Activated naive CD8-positive, alpha-beta T cell (primary cell): ENCODE results near the gene KBTBD7.
"Not testable (repeated sequence)": the region's sequence is repeated elsewhere in the genome, so short reads cannot be mapped to it uniquely, and the experiment has no call there.

Source experiments
- H3K27ac Mint-ChIP-seq: one replicate; pipeline ENCODE4 v1.8.0; 2021; ENCODE audit warnings: mixed read lengths
- H3K27me3 Mint-ChIP-seq: one replicate; pipeline ENCODE4 v1.8.0; 2021; ENCODE audit warnings: mixed read lengths
- H3K36me3 Mint-ChIP-seq: one replicate; pipeline ENCODE4 v1.8.0; 2021; ENCODE audit warnings: mixed read lengths
- H3K4me1 Mint-ChIP-seq: one replicate; pipeline ENCODE4 v1.8.0; 2021; ENCODE audit warnings: low read depth, mixed read lengths
- H3K4me3 Mint-ChIP-seq: one replicate; pipeline ENCODE4 v1.8.0; 2021; ENCODE audit warnings: mild to moderate bottlenecking, mixed read lengths
- H3K9me3 Mint-ChIP-seq: one replicate; pipeline ENCODE4 v1.8.0; 2021; ENCODE audit warnings: low read depth, mixed read lengths

The KBTBD7 gene

GRCh38 chr13:41177616-41178015 is 16.8 kb downstream of the KBTBD7 start:
- no peak overlapping the region for H3K4me3 Mint-ChIP-seq
- H3K36me3 Mint-ChIP-seq: peaks cover 22% of the 10 kb centered on the region
- H3K4me1 Mint-ChIP-seq: peaks cover 11% of the 10 kb centered on the region
- no peaks in the 10 kb centered on the region for H3K9me3 Mint-ChIP-seq
- no peak overlapping the region for H3K27ac Mint-ChIP-seq
- no peaks in the 10 kb centered on the region for H3K27me3 Mint-ChIP-seq

- H3K27ac Mint-ChIP-seq, H3K4me3 Mint-ChIP-seq, H3K9me3 Mint-ChIP-seq, H3K27me3 Mint-ChIP-seq: not testable (repeated sequence)
- H3K4me1 Mint-ChIP-seq: peaks cover 11% of the 10 kb centered on the region
- H3K36me3 Mint-ChIP-seq: peaks cover 25% of the 10 kb centered on the region
Observed at GRCh38 chr13:41175576-41175975, 18.8 kb downstream of the KBTBD7 start.

DNA sequence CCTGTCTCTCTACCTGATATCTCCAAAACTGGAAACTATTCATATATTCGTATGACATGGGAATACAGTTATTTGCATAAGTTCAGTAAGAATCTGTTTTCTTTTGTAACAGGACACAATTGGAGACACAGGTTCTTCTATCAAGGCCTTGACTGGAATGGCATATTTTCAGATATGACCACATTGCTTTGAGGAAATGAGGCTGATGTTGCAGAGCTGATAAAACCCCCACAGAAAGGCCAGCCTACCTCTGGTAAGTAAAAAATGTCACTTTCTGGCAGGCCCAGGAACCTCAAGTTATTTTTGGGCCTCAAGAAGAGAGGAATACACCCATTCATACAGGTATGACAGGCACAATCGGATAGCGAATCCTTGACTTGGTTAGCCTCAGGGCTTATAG is 32.2 kb downstream of the KBTBD7 start:
- H3K36me3 Mint-ChIP-seq: peaks cover 12% of the 10 kb centered on the region
- H3K27ac Mint-ChIP-seq: no peak overlapping the region
- peaks cover 2% of the 10 kb centered on the region for H3K4me1 Mint-ChIP-seq
- H3K4me3 Mint-ChIP-seq: no peak overlapping the region
- no peaks in the 10 kb centered on the region for H3K9me3 Mint-ChIP-seq
- H3K27me3 Mint-ChIP-seq: no peaks in the 10 kb centered on the region

DNA sequence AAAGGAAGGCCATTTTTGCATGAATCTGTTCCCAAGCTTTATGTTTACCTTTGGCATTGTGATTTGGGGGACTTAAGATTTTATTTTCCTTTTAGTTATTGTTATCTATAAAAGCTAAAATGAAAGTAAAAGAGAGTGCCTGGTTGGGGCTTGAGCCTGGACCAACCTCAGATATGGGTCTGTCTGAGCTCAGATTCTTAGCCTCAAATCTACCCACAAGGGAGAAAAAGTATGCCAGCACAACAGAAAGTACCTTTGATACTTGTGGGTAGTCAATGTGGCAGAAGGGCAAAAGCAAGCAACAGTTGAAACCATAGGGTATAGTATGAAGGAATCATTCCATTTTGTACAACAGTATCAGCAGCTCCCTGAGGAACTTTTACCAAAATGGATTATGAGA is 35.2 kb downstream of the KBTBD7 start:
- H3K27ac Mint-ChIP-seq: no peak overlapping the region
- no peak overlapping the region for H3K4me3 Mint-ChIP-seq
- H3K4me1 Mint-ChIP-seq: peaks cover 2% of the 10 kb centered on the region
- H3K27me3 Mint-ChIP-seq: no peaks in the 10 kb centered on the region
- H3K9me3 Mint-ChIP-seq: no peaks in the 10 kb centered on the region
- peaks cover 10% of the 10 kb centered on the region for H3K36me3 Mint-ChIP-seq

GRCh38 chr13:41157048-41157717 is 37.2 kb downstream of the KBTBD7 start:
- Mint-ChIP-seq H3K9me3 (peaks cover 8% of the 10 kb centered on the region), H3K4me1 (peaks cover 2% of the 10 kb centered on the region), H3K27ac (no peak overlapping the region), H3K27me3 (no peaks in the 10 kb centered on the region), H3K4me3 (no peak overlapping the region), H3K36me3 (peaks cover 10% of the 10 kb centered on the region)

GRCh38 chr13:41156620-41157019 is 37.7 kb downstream of the KBTBD7 start:
- Mint-ChIP-seq H3K27me3 (no peaks in the 10 kb centered on the region), H3K36me3 (peaks cover 16% of the 10 kb centered on the region), H3K27ac (no peak overlapping the region), H3K4me3 (no peak overlapping the region), H3K4me1 (peaks cover 2% of the 10 kb centered on the region), H3K9me3 (peaks cover 14% of the 10 kb centered on the region)

DNA sequence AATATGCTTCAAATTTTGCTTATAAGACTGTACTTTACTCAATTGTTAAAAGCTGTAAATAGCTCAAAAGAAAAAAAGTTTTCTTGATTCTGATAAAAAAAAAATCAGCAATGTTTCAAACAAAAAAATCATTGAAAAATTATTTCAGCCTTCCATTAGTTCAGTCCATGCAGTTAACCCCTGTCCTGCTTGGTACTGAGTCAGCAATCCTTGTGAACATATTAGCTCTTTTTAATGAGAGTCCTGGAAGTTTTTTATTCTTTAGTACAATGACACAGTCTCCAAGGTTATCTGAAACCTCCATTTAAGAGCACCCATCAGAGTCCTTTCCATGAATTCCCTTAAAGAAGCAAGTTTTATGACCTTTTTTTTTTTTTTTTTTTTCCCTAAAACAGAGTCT is 40.3 kb downstream of the KBTBD7 start:
- peaks cover 36% of the 10 kb centered on the region for H3K9me3 Mint-ChIP-seq
- peaks cover 38% of the 10 kb centered on the region for H3K36me3 Mint-ChIP-seq
- no peaks in the 10 kb centered on the region for H3K4me1 Mint-ChIP-seq
- H3K27ac Mint-ChIP-seq: no peak overlapping the region
- no peaks in the 10 kb centered on the region for H3K27me3 Mint-ChIP-seq
- no peak overlapping the region for H3K4me3 Mint-ChIP-seq

GRCh38 chr13:41152005-41152404 is 42.4 kb downstream of the KBTBD7 start:
- Mint-ChIP-seq H3K27ac (no peak overlapping the region), H3K9me3 (peaks cover 46% of the 10 kb centered on the region), H3K4me3 (no peak overlapping the region), H3K27me3 (no peaks in the 10 kb centered on the region), H3K4me1 (no peaks in the 10 kb centered on the region), H3K36me3 (peaks cover 52% of the 10 kb centered on the region)

DNA sequence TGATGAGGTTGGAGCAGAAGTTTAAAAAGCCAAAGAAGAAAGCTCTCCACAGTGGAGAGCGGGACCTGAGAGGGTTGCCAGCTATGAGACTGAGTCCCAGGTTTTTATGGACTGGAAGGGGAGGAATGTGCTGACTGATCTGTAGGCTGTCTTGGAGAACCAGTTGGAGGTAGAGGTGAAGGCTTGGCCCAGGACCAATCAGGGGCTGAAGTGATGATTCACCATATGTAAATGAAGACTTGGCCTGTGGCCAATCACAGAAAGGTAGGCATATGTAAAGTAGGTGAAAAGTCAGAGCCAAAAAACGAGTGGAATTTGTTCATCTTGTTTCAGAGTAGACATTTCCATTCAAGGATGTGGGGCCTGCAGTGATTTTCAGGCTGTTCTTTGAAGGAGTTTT is 44.3 kb downstream of the KBTBD7 start:
- H3K36me3 Mint-ChIP-seq: peaks cover 56% of the 10 kb centered on the region
- no peak overlapping the region for H3K4me3 Mint-ChIP-seq
- H3K9me3 Mint-ChIP-seq: peaks cover 49% of the 10 kb centered on the region
- H3K27me3 Mint-ChIP-seq: no peaks in the 10 kb centered on the region
- no peak overlapping the region for H3K27ac Mint-ChIP-seq
- no peaks in the 10 kb centered on the region for H3K4me1 Mint-ChIP-seq

DNA sequence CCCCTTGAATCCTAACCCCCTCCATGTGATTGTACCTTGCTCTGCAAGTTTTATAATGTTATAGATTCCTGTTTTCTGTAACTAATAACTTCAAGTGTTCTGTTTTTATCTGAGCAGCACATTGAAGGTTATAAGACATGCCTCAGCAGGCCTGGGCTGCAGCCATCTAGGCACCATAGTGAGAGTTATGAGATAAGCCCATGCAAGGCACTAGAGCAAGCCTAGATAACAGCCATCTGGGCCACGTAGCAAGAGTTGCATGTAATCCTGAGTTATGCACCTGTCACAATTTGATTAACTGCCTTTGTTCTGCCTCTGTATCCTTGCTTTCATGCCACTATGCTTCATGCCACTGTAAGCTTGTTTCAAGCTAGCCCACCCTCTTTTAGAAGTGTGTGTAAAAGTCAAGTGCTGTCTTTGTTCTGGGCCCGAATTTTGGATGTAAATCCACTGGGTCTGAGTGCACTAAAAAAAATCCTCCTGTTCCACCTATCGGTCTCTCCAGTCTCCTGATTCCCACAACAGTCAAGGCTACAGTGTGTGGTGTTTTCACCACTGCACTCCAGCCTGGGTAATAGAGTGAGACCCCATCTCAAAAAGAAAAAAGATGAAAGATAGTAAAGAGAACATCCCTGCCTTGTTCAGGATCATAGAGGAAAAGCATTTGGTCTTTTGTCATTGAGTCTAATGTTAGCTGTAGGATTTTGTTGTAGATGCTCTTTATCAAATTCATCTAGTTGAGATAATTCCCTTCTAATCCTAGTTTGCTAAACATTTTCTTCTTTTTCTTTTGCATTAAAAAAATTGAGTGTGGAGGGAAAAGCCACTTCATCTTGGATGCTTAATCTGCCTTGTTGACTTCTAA is 45.7 kb downstream of the KBTBD7 start:
- Mint-ChIP-seq H3K27ac (no peak overlapping the region), H3K4me3 (no peak overlapping the region), H3K27me3 (no peaks in the 10 kb centered on the region), H3K36me3 (peaks cover 55% of the 10 kb centered on the region), H3K9me3 (peaks cover 49% of the 10 kb centered on the region), H3K4me1 (no peaks in the 10 kb centered on the region)

DNA sequence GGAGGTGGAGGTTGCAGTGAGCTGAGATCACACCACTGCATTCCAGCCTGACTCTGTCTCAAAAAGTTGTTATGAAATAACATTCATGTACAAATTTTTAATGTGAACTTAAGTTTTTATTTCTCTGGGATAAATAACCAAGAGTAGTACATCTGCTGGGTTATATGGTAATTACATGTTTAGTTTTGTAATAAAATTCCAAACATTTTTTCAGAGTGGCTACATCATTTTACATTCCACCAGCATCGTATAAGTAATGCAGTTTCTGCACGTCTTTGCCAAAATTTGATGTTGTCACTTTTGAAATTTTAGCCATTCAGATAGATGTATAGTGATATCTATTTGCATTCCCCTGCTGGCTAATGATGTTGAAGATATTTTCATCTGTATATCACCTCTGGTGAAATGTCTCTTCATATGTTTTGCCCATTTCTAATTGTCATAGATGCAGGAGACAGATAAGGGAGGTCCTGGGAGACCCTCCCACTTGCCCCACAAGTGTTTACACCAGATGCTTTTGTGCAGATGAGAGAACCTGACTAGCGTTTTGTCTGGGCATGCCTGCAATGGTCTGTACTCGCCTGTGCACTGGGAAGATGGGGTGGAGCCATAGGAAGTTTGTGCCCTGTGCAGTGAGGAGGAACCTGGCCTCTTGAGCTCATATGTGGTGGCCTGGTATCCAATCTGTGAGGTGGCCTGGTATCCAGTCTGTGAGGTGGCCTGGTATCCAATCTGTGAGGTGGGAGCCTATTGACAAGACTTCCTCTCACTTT is 49.0 kb downstream of the KBTBD7 start:
- no peaks in the 10 kb centered on the region for H3K27me3 Mint-ChIP-seq
- peaks cover 25% of the 10 kb centered on the region for H3K9me3 Mint-ChIP-seq
- H3K4me1 Mint-ChIP-seq: no peaks in the 10 kb centered on the region
- H3K27ac Mint-ChIP-seq: no peak overlapping the region
- peaks cover 32% of the 10 kb centered on the region for H3K36me3 Mint-ChIP-seq
- no peak overlapping the region for H3K4me3 Mint-ChIP-seq

GRCh38 chr13:41144576-41144975 is 49.8 kb downstream of the KBTBD7 start:
- Mint-ChIP-seq H3K4me3 (no peak overlapping the region), H3K4me1 (peaks cover 3% of the 10 kb centered on the region), H3K36me3 (peaks cover 26% of the 10 kb centered on the region)

More at GRCh38 chr13:41144576-41144975, 49.8 kb downstream of the KBTBD7 start:
- Mint-ChIP-seq H3K9me3 (peaks cover 18% of the 10 kb centered on the region), H3K27ac (no peak overlapping the region), H3K27me3 (no peaks in the 10 kb centered on the region)
